ENCODE measurements around the gene OSTM1. TPM values are rescaled to one million over a fixed set of nuclear protein-coding genes. Genes with fewer than 3 reads are reported as not detected.

The OSTM1 gene
- polyA plus RNA-seq, 1 donor, result 18.0 TPM

DNA sequence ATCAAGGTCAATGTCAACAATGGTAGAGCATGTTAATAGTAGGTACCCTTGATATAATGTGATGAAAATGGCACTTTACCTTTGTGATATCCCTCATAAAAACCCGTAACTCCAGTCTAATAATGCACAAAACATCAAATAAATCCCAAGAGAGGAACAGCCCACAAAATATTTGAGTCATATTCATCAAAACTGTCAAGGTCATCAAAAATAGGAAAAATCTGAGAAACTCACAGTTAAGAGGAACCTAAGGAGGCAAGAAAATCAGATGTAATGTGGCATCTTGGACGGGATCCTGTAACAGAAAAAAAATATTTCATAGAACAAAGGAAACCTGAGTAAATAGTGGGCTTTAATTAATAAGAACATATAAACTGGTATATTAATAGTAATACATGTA lies 25.5 kb upstream of the OSTM1 start:
- no peak for DNase-seq

DNA sequence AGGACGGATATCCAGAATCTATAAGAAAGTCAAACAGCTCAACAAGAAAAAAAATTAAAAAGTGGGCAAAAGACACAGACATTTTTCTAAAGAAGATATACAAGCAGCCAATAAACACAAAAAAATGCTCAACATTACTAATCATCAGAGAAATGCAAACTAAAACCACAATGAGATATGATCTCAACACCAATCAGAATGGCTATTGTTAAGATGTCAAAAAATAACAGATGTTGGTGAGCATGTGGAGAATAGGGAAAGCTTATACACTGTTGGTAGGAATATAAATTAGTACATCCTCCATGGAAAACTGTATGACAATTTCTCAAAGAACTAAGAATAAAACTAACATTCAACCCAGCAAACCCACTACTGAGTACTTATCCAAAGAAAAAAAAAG lies 23.3 kb upstream of the OSTM1 start:
- no peak for DNase-seq

DNA sequence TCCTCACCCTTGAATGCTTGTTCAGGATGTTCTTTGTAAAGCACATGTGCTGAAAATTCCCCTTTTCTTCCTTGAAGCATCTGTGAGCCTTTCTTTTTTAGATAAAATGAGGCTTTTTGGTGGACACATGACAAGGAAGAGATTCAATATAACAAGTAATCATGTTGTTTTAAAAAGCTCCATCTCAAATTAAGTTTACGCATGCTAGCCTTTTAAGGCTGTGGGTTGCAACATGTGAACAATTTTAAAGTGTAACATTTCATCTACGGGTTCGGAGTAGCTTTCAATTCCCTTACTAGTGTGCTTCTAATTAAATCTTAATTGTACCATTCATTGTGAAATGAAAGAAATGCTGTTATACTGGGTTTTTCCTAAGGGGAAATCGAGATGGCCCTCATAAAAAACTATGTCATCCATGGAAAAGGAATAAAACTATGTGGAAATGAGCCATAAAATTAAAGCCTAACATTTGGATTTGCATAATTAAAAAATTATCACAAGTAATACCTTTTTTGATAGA lies 19.3 kb upstream of the OSTM1 start:
- no peak for DNase-seq

DNA sequence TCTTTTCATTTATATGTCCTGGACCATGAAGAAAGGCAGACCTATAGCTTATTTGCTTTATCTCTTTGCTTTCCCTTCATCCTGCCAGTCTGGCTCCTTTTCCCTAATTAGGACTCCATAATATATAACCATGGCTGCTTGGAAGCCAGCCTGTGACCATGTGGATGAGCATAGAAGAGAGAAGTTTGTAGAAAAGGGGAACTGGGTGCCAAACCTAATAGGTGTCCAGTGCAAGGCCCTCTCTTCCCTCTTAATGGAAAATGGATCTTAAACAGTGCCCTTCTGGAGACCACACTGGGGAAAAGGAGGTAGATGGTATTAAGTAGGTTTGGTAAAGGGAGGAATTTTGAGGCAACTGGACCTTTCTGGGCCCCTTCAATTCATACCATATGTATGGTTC lies 16.7 kb upstream of the OSTM1 start:
- DNase-seq, result no peak

DNA sequence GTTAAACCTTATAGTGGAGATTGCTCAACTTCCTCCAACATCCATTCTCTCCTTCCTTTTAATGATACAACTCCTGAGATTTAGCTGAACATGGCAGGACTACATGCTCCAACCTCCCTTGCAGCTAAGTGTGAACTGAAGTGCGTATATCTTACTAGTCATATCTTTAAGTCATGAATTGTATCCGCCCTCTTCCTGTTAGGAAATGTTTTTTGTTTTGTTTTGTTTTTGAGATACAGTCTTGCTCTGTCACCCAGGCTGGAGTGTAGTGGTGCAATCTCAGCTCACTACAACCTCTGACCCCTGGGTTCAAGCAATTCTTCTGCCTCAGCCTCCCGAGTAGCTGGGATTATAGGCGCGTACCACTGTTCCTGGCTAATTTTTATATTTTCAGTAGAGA lies 8.8 kb upstream of the OSTM1 start:
- no peak for DNase-seq

DNA sequence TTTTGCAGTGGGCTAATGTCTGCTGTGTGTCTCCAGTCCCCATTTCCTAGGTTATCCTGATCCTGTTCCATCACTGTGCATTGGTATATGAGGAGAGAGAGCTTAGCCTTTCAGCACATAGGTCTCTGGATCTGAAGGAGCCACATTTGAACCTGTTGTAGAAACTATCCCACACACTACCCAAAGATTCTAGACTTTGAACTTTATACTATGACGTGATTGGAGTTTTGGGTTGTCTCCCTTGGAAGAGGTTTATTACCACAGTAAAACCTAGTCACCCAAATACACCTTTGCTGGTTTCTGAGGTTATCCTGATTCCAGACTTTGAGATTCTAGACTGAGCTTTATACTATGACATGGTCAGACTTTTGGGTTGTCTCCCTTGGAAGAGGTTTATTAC lies 8.0 kb upstream of the OSTM1 start:
- DNase-seq, result no peak

DNA sequence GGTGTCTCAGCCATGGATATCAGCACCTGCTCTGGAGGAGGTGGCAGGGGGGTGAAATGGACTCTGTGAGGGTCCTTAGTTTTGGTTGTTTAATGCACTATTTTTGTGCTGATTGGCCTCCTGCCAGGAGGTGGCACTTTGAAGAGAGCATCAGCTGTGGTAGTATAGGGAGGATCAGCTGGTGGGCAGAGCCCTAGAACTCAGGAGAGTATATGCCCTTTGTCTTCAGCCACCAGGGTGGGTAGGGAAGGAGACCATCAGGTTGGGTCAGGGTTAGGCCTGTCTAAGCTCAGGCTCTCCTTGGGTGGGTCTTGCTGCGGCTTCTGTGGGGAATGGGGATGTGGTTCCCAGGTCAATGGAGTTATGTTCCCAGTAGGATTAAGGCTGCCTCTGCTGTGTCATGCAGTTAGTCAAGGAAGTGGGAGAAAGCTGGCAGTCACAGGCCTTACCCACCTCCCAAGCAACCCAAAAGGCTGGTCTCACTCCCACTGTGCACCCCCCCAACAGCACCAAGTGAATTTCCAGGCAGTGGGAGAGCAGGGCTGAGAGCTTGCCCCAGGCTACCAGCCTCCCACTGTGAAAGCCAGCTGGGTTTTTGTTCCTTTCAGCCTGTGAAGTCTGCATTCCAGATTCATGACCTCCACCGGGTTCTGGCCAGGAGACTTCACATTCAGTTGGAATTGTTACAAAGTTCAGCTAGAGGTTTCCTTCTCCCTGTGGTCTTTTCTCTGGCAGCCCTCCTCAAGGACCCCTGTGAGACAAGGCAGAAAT lies 5.7 kb upstream of the OSTM1 start:
- DNase-seq, result no peak

DNA sequence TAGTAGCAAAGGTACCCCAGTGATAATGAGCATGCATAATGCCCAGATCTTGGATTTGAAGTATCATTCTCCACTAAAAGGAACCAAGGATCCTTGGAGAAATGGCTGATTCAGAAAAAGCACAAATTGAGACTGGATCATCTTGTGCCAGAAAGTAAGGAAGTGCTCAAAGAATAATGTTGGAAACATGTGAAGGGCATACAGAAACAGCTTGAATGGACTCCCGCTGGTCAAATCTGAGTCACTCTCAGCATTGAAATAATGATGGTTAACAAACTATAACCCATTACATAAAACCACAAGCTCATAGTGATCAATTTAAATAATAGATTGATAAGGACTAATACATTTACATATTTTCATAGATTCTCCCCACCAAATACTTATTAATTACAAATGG lies 3.6 kb upstream of the OSTM1 start:
- DNase-seq, result no peak

DNA sequence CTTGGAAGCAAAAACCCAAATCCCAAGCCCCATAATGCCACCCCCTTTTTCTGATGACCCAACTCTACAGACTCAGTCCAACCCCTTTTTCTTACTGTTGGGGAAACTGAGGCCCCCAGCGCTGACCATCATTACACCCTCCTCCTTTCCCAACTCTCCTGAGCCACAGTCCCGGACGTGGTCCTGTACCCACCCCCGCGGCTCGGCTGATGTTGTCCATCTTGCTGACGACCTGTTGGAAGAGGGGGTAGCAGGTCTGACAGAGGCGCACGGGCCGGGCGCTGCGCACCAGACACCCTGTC lies 533 bp downstream of the OSTM1 start:
- no peak for DNase-seq

DNA sequence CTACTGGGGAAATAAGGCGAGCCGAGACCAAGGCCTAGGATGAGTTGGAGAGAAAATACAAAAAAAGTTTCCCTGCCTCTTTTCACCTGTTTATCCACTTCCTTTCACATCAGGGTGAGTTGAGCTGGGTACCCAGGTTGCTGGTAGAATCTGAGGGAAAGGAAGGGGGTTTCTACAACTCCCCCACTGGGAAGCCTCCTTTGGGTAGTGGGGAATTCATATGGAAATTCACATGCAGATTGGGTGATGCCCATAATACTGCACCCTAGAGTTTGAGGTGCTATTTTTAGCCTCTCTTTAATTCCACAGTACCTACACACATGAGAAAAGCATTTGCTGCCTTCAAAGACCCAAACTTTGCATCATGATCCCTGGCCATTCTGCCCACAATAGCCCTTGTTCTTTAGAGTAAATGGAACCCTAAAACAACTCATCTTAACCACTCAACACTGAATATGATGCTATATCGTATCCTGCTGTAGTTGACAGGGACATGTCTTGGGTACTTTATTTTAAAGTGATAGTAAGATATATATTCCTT lies 2.7 kb downstream of the OSTM1 start:
- no peak for DNase-seq

DNA sequence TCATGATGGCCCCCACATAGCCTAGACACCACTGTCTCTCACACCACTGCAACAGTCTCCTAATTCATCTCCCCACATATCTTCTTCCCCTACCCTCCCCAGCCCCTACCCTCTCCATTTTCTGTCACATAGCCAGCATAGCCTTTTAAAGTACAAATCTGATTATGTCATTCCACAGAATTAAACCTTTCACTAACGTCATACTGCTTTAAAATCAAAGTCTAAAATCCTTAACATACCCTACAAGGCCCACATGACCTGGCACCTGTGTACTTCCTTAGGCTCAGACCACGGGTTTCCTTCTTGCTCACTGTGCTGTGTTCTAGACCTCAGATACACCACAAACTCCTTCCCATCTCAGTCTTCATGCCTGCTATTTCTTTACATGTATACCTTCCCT lies 5.9 kb downstream of the OSTM1 start:
- no peak for DNase-seq

DNA sequence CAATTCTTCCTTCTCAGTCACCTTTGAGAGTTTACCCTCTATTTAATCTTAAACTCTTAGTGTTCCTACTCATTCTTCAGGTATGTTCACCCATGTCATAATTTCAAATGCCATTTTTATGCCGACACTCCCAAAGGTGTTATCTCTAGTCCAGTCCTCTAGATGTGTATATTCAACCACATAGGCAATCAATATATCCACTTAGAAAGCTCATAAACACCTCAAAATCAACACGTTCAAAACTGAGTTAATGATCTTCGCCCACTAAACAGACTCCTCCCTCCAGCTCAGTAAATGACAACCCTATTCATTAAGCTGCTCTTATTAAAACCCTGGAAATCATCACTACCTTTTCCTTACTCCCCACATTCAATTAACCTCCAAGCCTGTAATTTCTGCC lies 6.4 kb downstream of the OSTM1 start:
- no peak for DNase-seq

DNA sequence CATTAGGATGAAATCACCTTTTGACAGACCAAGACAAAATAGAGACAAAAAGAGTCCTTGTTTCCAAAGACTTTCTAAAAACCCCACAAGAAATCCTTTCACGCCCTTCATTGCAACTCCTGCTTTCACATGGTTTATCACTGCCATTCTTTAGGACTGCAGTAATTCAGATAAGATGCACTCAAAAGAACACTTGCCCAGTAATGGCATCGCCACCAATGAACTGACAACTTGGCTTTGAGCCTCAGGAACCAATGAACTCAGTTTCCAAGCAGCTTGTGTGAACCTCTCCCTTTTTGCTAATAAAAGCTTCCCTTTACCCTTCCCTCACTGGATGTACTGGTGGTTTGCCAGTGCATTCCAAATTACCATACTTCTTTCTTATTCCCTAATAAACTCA lies 21.8 kb downstream of the OSTM1 start:
- no peak for DNase-seq

DNA sequence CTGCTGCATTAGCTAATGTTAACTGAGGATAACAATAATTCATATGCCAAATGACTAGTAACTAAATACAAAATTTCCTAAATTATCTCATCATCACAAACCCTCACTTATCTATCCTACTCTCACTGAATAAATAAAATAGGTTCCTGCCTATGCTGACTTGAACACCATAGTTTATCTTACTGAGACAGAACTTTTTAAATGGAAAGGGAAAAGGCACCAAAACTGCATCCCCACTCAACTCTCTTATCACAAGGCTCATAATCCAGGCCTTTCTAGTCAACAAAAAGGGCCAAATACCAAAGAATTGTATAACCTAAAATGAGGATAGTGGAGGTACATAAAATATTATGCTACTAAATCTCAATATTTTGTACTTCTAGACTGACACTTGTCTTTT lies 23.1 kb downstream of the OSTM1 start:
- DNase-seq, result no peak

DNA sequence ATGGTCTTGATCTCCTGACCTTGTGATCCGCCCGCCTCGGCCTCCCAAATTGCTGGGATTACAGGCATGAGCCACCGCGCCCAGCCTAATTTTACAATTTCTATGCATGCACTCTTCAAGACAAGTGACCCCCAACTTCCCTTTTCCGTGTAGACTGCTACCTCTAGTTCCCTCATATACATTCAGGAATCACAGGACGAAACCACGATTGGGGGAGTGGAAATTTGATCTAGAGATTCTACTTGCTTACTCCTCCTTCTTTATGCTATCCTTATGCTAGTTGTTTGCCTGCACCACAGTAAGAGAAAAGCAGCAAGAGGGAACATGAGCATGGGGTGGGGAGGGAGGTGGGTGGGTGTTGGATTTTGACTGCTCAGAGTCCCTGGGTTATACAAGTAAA lies 34.9 kb downstream of the OSTM1 start:
- DNase-seq, result no peak

DNA sequence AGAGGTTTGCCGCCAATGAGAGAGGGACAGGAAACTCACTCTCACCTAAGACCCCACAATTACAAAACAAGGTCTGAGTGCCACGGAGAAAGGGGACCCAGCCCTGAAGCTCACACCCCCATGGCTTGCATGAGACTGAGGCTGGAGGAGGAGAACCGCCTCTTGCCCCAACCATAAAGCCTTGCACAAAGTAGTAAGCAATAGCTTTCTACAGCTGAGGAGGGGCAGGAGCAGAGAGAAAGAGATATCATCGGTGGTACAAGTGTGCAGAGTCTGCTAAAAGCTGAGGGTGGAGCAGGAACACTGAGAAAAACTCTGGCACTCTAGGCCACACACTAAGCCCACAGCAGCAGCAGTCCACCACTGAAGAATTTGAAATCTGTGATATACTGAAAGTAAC lies 37.7 kb downstream of the OSTM1 start:
- DNase-seq, result no peak

DNA sequence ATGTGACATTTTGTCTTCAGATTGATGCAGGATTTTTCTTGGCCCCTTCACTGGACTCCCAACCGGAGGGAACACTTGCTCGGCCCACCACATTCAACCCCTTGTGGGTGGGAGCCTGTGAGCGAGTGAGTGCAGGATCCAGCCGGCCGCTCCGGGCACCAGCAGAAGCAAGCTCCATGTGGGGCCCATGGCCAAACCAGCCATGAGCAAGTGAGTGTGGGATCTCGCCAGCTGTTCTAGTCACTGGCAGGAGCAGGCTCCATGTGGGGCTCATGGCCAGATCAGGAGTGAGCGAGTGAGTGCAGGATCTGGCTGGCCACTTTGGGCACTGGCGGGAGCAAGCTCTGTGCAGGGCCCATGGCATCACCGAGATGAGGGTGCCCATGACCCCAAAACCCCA lies 42.6 kb downstream of the OSTM1 start:
- DNase-seq, result no peak

DNA sequence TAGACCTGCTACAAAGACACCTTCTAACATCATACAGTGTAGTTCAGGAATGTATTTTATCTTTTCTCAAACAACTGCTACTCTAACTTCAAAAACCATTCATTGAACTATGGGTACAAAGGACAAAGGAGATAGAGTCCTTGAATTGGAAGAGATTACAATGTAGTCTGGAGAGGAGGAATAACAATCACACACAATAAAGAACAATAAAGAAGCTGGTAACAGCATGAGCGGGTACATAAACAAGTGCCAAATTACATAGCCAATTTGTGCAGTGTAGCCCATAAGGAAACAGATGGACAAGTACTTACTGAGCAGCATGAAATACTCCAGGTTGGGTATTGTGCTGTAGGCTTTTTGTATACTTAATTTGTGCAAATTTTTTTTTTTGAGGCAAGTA lies 44.3 kb downstream of the OSTM1 start:
- no peak for DNase-seq

DNA sequence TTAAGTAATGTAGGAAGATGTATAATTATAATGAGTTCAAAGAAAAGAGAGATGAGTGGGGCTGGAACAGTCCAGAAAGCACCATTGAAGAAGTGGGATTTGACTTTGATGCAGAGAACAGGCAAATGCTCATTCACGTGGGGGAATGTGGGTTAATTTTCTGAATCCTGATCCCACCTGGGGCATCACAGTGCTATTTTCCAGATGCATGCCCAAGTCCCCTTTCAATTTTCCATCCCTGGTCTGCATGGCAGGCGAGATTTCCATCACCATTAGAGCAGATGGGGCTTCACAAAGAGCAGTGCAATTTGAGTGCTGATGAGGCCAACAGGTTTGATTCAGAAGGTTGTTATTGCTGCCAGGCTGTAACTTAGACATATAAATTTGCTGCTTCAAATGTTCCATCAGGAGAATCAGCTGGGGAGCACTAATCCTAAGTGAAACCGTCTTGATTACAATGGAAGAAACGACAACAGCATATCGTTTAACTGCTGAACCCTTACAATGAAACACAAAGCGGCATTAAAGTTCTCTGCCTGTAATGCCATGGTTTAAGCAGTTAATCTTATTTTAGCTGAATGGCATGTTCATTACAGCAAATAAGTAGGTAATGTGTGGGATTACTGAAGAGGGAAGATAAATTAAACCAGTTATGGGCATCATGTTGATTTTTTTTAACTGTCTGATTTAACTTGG lies 45.2 kb downstream of the OSTM1 start:
- DNase-seq, result no peak

DNA sequence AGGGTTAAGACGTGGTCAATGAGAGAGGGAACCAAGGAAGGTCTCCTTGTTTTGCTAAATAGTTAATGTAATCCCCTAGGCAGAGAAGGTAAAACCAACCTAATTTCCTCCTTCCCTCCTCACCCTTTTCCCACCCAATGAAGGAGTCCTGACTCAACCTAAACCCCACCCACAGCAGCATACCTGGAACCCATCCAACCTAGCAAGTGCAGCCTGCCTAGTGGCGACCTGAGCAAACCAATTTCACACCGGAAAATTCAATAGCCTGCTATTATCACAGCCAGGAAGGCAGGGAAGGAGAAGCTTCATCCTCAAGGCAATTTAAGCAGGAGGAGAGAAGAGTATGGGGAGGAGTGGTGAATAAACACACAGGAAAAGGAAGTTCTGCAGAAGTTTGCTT lies 46.9 kb downstream of the OSTM1 start:
- DNase-seq, result no peak

DNA sequence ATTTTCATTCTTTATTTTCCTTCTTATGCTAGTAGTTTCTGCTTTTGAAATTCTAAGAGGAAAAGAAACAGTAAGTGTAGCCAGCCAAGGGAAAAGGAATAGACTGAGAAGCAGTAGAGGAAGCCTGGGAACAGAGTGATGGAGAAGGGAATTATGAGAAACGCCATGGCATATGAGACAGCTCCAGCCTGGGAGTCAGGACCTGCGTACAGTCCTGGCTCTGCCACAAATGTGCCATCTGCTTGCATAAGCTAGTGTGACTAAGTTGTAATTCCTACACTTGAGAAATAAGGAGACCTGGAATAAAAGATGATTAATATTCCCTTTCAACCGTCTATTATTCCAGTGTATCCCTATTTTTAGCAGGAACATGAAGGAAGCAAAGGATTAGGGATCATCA lies 47.5 kb downstream of the OSTM1 start:
- no peak for DNase-seq

DNA sequence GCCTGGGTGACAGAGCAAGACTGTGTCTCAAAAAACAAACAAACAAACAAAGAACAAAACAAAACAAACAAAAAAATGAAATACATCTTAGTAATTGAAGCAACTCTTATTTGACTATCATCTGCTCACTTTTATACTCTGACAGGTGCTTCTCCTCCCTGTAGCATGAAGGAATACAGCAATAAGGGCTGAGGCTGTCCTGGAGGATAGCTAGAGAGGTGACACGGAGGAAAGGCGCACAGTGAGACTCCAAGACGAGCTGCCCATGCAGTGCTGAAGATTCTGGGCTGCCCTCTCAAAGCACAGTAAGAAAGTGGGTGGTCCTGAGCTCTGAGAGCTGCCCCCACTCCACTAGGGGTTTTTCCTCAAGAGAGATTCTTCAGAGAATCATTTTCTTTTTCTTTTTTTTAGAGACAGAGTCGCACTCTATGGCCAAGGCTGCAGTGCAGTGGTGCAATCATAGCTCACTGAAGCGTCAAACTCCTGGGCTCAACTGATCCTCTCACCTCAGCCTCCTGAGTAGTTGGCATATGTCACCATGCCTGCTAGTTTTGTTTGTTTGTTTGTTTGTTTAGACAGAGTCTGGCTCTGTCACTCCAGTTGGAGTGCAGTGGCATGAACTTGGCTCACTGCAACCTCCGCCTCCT lies 50.0 kb downstream of the OSTM1 start:
- no peak for DNase-seq

DNA sequence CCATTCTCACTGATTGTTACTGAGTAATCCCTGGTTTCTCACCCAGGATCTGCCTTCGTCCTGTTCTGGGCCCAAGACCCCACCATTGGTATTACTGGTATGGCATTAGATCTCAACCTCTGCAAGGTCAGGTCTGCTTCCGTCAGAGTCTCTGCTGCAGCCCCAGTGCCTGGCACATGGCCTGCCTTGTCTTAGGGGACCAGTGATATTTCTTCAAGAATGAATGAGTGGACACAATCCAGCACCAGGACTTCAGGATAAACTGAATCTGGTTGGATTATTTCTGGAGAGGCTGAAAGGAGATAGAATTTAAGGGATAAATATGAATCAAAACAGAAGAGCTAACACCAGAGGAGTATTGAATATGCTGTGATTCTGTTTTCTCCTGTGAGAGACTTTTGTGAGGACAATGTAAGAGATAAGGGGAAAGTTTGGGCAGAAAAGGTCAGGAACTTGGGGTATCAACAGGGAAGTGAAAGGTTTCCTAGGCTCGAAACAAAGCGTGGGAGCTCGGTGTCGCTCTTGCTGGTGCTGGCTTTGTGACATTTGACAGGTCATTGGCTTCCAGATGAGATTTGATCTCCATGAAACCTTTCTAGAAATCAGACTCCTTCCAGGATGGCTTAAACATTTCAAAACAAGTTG lies 53.9 kb downstream of the OSTM1 start:
- DNase-seq, result no peak

Data from hindlimb muscle (tissue), 1 donor.